PFSK-1 (cell line): ENCODE results near the gene TSPAN32.

Experiments used
- POLR2AphosphoS5 ChIP-seq: IDR thresholded peaks from 2 replicates; pipeline ENCODE4 v1.6.1; 2012; ENCODE audit warnings: low read depth, mild to moderate bottlenecking, control low read depth, low read length, moderate library complexity
- TAF1 ChIP-seq: IDR thresholded peaks from 2 replicates; pipeline ENCODE4 v1.6.1; 2012; ENCODE audit warnings: low read length, control low read depth, borderline replicate concordance; ENCODE audit not compliant: insufficient read depth

- TF ChIP-seq POLR2AphosphoS5 (no peak), TAF1 (no peak)
Observed at GRCh38 chr11:2289859-2290258, 12.0 kb upstream of the TSPAN32 start.
